Stomach smooth muscle (tissue), 2 donors: ENCODE results near the gene LYRM2.

Experiments
- H3K27ac ChIP-seq: one replicate; pipeline ENCODE4 v1.7.0; 2013; ENCODE audit warnings: mild to moderate bottlenecking, low read length, inconsistent platforms
- H3K27me3 ChIP-seq, 2 donors: one replicate each; pipeline ENCODE4 v1.7.0; 2013; ENCODE audit warnings: low read length in 2 of 2; ENCODE audit not compliant: insufficient read depth in 2 of 2, control insufficient read depth in 1 of 2
- H3K36me3 ChIP-seq, 2 donors: one replicate each; pipeline ENCODE4 v1.7.0; 2013; ENCODE audit warnings: low read length in 2 of 2; ENCODE audit not compliant: control insufficient read depth in 2 of 2, insufficient read depth in 2 of 2
- H3K4me1 ChIP-seq: one replicate; pipeline ENCODE4 v1.7.0; 2013; ENCODE audit warnings: low read length; ENCODE audit not compliant: control insufficient read depth, insufficient read depth
- H3K4me3 ChIP-seq, 2 donors: one replicate each; pipeline ENCODE4 v1.7.0; 2013; ENCODE audit warnings: low read length in 2 of 2
- H3K9ac ChIP-seq, 2 donors: one replicate each; pipeline ENCODE4 v1.7.0; 2013; ENCODE audit warnings: low read length in 2 of 2, mild to moderate bottlenecking in 1 of 2
- H3K9me3 ChIP-seq, 2 donors: one replicate each; pipeline ENCODE4 v1.7.0; 2013; ENCODE audit warnings: low read length in 2 of 2; ENCODE audit not compliant: control insufficient read depth in 2 of 2
- donor health status: healthy.
- donor health status: Pancreatic carcinoma.

Gene LYRM2

DNA sequence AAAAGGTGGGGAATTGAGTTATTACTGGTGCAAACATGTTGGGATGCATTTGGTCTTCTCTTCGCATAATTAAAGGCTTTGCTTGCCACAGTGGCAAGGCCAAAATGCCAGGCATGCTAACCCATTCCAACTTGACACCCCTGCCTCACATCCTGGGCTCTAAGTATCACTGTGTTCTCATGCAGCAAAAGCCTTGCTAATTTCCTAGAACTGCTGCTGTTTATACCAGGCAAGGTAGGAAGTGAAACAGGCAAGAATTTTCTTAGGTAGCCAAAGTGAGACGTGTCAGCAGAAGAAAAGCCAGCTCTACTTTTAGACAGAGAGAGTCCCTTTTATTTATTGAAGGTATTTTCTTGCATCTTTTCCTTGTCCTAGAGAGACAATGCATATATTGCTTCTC, 41.2 kb downstream of the LYRM2 start:
- Histone ChIP-seq H3K9ac (no peak overlapping the region), H3K9me3 (no peaks in the 10 kb centered on the region), H3K36me3 (no peaks in the 10 kb centered on the region), H3K27ac (no peak overlapping the region), H3K4me1 (no peaks in the 10 kb centered on the region), H3K4me3 (no peak overlapping the region), H3K27me3 (no peaks in the 10 kb centered on the region)

DNA sequence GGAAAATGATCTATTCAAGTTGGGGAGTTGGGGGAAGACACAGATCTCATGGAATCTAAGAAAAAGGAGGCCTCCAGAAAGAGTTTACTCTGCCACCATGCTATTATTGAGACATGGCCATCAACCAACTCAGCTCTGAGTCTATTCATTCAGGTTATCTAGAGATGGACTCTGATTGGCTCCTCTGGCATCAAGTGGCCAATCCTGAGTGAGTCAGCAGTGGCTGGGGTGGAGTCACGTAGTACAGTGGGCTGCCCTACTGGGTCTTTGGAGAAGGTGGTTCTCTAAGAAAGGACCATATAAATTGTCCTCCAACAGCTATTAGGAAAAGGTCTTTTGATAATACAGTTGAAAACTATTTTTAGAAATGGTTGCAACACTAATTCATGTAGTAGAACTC, 42.1 kb downstream of the LYRM2 start:
- H3K4me1 ChIP-seq, result no peaks in the 10 kb centered on the region
- H3K36me3 ChIP-seq, result no peaks in the 10 kb centered on the region
- H3K27me3 ChIP-seq, result no peaks in the 10 kb centered on the region
- H3K9ac ChIP-seq, result no peak overlapping the region
- H3K4me3 ChIP-seq, result no peak overlapping the region
- H3K27ac ChIP-seq, result no peak overlapping the region
- H3K9me3 ChIP-seq, result no peaks in the 10 kb centered on the region

- Histone ChIP-seq H3K4me3 (no peak overlapping the region), H3K27ac (no peak overlapping the region), H3K9ac (no peak overlapping the region), H3K4me1 (no peaks in the 10 kb centered on the region), H3K9me3 (no peaks in the 10 kb centered on the region), H3K27me3 (no peaks in the 10 kb centered on the region), H3K36me3 (no peaks in the 10 kb centered on the region)
These were observed 42.5 kb downstream of the LYRM2 start for GRCh38 chr6:89596056-89596455.

GRCh38 chr6:89591745-89592144, 46.8 kb downstream of the LYRM2 start:
- no peaks in the 10 kb centered on the region for H3K36me3 ChIP-seq
- H3K4me3 ChIP-seq, result no peak overlapping the region
- no peaks in the 10 kb centered on the region for H3K4me1 ChIP-seq

DNA sequence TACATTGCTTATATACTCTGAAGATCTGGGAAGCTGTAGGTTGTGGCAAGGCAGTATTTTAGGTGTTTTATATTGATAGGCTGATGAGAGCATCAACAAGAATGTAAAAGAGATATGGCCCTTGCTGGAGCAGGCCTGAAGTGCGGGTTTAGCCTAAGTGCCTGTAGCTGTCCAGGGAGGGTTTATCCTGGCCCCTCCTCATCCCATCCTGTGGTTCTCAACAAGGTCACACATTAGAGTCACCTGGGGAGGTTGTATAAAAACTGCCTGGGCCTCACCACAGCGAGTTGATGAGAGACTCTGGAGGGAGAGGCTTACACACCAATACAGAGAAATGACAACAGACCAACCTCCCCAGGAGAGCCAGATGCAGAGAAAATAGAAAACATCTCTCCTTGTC, 48.4 kb downstream of the LYRM2 start:
- no peak overlapping the region for H3K27ac ChIP-seq
- H3K36me3 ChIP-seq, result no peaks in the 10 kb centered on the region
- no peak overlapping the region for H3K9ac ChIP-seq
- no peaks in the 10 kb centered on the region for H3K27me3 ChIP-seq
- no peak overlapping the region for H3K4me3 ChIP-seq
- no peaks in the 10 kb centered on the region for H3K4me1 ChIP-seq
- H3K9me3 ChIP-seq, result no peaks in the 10 kb centered on the region

More at GRCh38 chr6:89591745-89592144, 46.8 kb downstream of the LYRM2 start:
- Histone ChIP-seq H3K27me3 (no peaks in the 10 kb centered on the region), H3K9me3 (no peaks in the 10 kb centered on the region), H3K27ac (no peak overlapping the region), H3K9ac (no peak overlapping the region)

GRCh38 chr6:89589297-89590025, 49.1 kb downstream of the LYRM2 start:
- H3K9me3 ChIP-seq, result no peaks in the 10 kb centered on the region
- H3K9ac ChIP-seq, result no peak overlapping the region
- H3K4me1 ChIP-seq, result no peaks in the 10 kb centered on the region
- no peaks in the 10 kb centered on the region for H3K36me3 ChIP-seq
- H3K27me3 ChIP-seq, result no peaks in the 10 kb centered on the region
- H3K27ac ChIP-seq, result no peak overlapping the region
- H3K4me3 ChIP-seq, result no peak overlapping the region

- H3K4me3 ChIP-seq, result no peak overlapping the region
- H3K27me3 ChIP-seq, result no peaks in the 10 kb centered on the region
- no peaks in the 10 kb centered on the region for H3K9me3 ChIP-seq
- no peaks in the 10 kb centered on the region for H3K36me3 ChIP-seq
- no peak overlapping the region for H3K9ac ChIP-seq
- no peaks in the 10 kb centered on the region for H3K4me1 ChIP-seq
- no peak overlapping the region for H3K27ac ChIP-seq
These were observed 53.4 kb downstream of the LYRM2 start for GRCh38 chr6:89585154-89585553.

- no peak overlapping the region for H3K9ac ChIP-seq
- H3K27me3 ChIP-seq, result no peaks in the 10 kb centered on the region
- no peak overlapping the region for H3K27ac ChIP-seq
- H3K9me3 ChIP-seq, result no peaks in the 10 kb centered on the region
- H3K4me1 ChIP-seq, result no peaks in the 10 kb centered on the region
- H3K4me3 ChIP-seq, result no peak overlapping the region
- no peaks in the 10 kb centered on the region for H3K36me3 ChIP-seq
These were observed 54.0 kb downstream of the LYRM2 start for GRCh38 chr6:89584539-89584938.

GRCh38 chr6:89583559-89583958, 55.0 kb downstream of the LYRM2 start:
- Histone ChIP-seq H3K4me3 (no peak overlapping the region), H3K9ac (no peak overlapping the region), H3K4me1 (no peaks in the 10 kb centered on the region), H3K9me3 (no peaks in the 10 kb centered on the region), H3K27me3 (no peaks in the 10 kb centered on the region), H3K36me3 (no peaks in the 10 kb centered on the region), H3K27ac (no peak overlapping the region)

GRCh38 chr6:89582669-89583325, 55.8 kb downstream of the LYRM2 start:
- no peaks in the 10 kb centered on the region for H3K9me3 ChIP-seq
- no peak overlapping the region for H3K9ac ChIP-seq
- no peaks in the 10 kb centered on the region for H3K36me3 ChIP-seq
- no peak overlapping the region for H3K27ac ChIP-seq
- H3K4me3 ChIP-seq, result no peak overlapping the region
- H3K27me3 ChIP-seq, result no peaks in the 10 kb centered on the region
- H3K4me1 ChIP-seq, result no peaks in the 10 kb centered on the region

DNA sequence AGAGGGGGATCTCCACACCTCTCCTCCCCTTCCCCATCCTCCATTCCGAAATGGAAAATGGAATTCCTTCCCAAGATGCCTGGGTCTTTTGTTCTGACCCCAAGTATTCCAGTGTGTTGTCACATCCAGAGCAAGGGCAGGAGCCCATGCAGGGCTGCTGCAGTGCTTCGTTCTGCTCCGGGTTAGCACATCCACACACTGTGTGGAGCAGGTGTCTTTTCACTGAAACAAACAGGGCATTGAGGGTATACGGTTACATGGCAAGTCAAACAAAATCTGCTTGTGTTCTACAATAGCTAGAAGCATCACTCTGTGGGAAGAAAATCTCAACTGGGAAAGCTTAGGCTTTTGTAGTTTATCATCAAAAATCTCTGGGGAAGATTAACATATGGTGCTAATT, 56.9 kb downstream of the LYRM2 start:
- Histone ChIP-seq H3K27ac (no peak overlapping the region), H3K36me3 (no peaks in the 10 kb centered on the region), H3K27me3 (no peaks in the 10 kb centered on the region), H3K4me1 (no peaks in the 10 kb centered on the region), H3K9me3 (no peaks in the 10 kb centered on the region), H3K4me3 (no peak overlapping the region), H3K9ac (no peak overlapping the region)
